ENCODE measurements around the gene CETP. TPM values are rescaled to one million over a fixed set of nuclear protein-coding genes. Genes with fewer than 3 reads are reported as not detected.

Gene CETP
- total and polyA plus RNA-seq, 2 of the 13 experiments (the other 11 are each of a cell fraction or from before 2014, with no cell fraction given): 0.31 to 9.8 TPM

DNA sequence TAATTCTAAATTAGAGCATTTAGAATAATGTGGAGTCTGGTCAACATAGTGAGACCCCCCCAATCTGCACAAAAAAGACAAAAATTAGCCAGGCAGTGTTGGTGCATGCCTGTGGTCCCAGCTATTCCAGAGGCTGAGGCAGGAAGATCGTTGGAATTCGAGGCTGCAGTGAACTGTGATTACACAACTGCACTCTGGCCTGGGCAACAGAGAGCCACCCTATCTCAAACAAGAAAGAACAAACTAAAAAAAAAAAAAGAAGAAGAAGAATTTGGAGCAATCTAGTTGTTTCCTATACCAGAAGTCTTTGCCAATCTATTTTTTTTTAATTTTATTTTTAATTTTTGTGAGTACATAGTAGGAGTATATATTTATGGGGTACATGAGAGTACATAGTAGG is 6.0 kb downstream of the CETP start (continued):
- TF ChIP-seq SMC3 (IDR thresholded peaks at IDR 0.05; ENCODE audit: low read length): peak; percentile 24; the same call in 1 of the 2 replicates
- TF ChIP-seq SALL1 (CRISPR knock-in tag; IDR thresholded peaks at IDR 0.05): peak; percentile 60
- no peak for TF ChIP-seq ZNF205 (CRISPR knock-in tag; IDR thresholded peaks at IDR 0.05)
- peak; percentile 52; the same call in 1 of the 2 replicates for TF ChIP-seq MIER3 (CRISPR knock-in tag; IDR thresholded peaks at IDR 0.05; ENCODE audit: borderline replicate concordance)
- no peak; the same call in 1 of the 2 replicates for TF ChIP-seq HIC2 (CRISPR knock-in tag; IDR thresholded peaks at IDR 0.05; ENCODE audit: low read depth)
- TF ChIP-seq, protein P1, sequence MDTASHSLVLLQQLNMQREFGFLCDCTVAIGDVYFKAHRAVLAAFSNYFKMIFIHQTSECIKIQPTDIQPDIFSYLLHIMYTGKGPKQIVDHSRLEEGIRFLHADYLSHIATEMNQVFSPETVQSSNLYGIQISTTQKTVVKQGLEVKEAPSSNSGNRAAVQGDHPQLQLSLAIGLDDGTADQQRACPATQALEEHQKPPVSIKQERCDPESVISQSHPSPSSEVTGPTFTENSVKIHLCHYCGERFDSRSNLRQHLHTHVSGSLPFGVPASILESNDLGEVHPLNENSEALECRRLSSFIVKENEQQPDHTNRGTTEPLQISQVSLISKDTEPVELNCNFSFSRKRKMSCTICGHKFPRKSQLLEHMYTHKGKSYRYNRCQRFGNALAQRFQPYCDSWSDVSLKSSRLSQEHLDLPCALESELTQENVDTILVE (CRISPR knock-in tag; IDR thresholded peaks at IDR 0.05): no peak
- no peak for TF ChIP-seq ZNF841 (CRISPR knock-in tag; IDR thresholded peaks at IDR 0.05; ENCODE audit: borderline replicate concordance)
- TF ChIP-seq, protein P2, sequence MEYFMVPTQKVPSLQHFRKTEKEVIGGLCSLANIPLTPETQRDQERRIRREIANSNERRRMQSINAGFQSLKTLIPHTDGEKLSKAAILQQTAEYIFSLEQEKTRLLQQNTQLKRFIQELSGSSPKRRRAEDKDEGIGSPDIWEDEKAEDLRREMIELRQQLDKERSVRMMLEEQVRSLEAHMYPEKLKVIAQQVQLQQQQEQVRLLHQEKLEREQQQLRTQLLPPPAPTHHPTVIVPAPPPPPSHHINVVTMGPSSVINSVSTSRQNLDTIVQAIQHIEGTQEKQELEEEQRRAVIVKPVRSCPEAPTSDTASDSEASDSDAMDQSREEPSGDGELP (IDR thresholded peaks at IDR 0.05; ENCODE audit: borderline replicate concordance, low read depth): 0 out of 2 replicates have a peak, but pooled peaks have one; percentile 25
- no peak for TF ChIP-seq XRCC5 (optimal IDR thresholded peaks at IDR 0.05; ENCODE audit: low read length)
- TF ChIP-seq KDM4B (CRISPR knock-in tag; IDR thresholded peaks at IDR 0.05): 0 out of 2 replicates have a peak, but pooled peaks have one; percentile 43
- TF ChIP-seq ZNF510 (CRISPR knock-in tag; IDR thresholded peaks at IDR 0.05; ENCODE audit: low read depth): no peak
- TF ChIP-seq EP300 (IDR thresholded peaks at IDR 0.05; ENCODE audit: low read depth in 2 of 2, low read length in 2 of 2): peak; percentile 46 to 52; a peak in 2 of 4 replicates
- TF ChIP-seq EP300 (CRISPR knock-in tag; IDR thresholded peaks at IDR 0.05; ENCODE audit: borderline replicate concordance): no peak
- TF ChIP-seq, protein P3, sequence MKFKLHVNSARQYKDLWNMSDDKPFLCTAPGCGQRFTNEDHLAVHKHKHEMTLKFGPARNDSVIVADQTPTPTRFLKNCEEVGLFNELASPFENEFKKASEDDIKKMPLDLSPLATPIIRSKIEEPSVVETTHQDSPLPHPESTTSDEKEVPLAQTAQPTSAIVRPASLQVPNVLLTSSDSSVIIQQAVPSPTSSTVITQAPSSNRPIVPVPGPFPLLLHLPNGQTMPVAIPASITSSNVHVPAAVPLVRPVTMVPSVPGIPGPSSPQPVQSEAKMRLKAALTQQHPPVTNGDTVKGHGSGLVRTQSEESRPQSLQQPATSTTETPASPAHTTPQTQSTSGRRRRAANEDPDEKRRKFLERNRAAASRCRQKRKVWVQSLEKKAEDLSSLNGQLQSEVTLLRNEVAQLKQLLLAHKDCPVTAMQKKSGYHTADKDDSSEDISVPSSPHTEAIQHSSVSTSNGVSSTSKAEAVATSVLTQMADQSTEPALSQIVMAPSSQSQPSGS (CRISPR knock-in tag; IDR thresholded peaks at IDR 0.05): peak; percentile 46; the same call in 1 of the 2 replicates
- peak; percentile 62; the same call in 1 of the 2 replicates for TF ChIP-seq PHF21A (CRISPR knock-in tag; IDR thresholded peaks at IDR 0.05)
- TF ChIP-seq HMG20A (CRISPR knock-in tag; IDR thresholded peaks at IDR 0.05; ENCODE audit: borderline replicate concordance): peak; percentile 52; the same call in 1 of the 2 replicates
- TF ChIP-seq ZNF3 (CRISPR knock-in tag; IDR thresholded peaks at IDR 0.05): peak; percentile 72; the same call in 1 of the 2 replicates
- TF ChIP-seq ZKSCAN8 (CRISPR knock-in tag; IDR thresholded peaks at IDR 0.05; ENCODE audit: borderline replicate concordance): peak; percentile 65; the same call in 1 of the 2 replicates
- TF ChIP-seq SRSF1 (optimal IDR thresholded peaks at IDR 0.05; ENCODE audit: low read depth, low read length): no peak
- TF ChIP-seq TARDBP (CRISPR knock-in tag; IDR thresholded peaks at IDR 0.05): peak; percentile 55; the same call in 1 of the 2 replicates
- TF ChIP-seq, protein P4, sequence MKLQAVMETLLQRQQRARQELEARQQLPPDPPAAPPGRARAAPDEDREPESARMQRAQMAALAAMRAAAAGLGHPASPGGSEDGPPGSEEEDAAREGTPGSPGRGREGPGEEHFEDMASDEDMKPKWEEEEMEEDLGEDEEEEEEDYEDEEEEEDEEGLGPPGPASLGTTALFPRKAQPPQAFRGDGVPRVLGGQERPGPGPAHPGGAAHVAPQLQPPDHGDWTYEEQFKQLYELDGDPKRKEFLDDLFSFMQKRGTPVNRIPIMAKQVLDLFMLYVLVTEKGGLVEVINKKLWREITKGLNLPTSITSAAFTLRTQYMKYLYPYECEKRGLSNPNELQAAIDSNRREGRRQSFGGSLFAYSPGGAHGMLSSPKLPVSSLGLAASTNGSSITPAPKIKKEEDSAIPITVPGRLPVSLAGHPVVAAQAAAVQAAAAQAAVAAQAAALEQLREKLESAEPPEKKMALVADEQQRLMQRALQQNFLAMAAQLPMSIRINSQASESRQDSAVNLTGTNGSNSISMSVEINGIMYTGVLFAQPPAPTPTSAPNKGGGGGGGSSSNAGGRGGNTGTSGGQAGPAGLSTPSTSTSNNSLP (IDR thresholded peaks at IDR 0.05; ENCODE audit: low read depth, low read length): no peak
- TF ChIP-seq ZNF331 (CRISPR knock-in tag; IDR thresholded peaks at IDR 0.05): peak; percentile 57
- peak; percentile 55 for TF ChIP-seq ZFX (CRISPR knock-in tag; IDR thresholded peaks at IDR 0.05; ENCODE audit: low read depth)
